GM04503 (cell line): ENCODE results near the gene MBNL2.

ENCODE experiments used
- DNase-seq: peaks from one replicate; pipeline ENCODE4 v3.0.0-alpha.2; 2012; ENCODE audit warnings: low read depth

The MBNL2 gene

GRCh38 chr13:97422118-97423054 lies 200.3 kb downstream of the MBNL2 start:
- no peak for DNase-seq

- no peak for DNase-seq
Measured at GRCh38 chr13:97423300-97424045, 201.3 kb downstream of the MBNL2 start.

DNA sequence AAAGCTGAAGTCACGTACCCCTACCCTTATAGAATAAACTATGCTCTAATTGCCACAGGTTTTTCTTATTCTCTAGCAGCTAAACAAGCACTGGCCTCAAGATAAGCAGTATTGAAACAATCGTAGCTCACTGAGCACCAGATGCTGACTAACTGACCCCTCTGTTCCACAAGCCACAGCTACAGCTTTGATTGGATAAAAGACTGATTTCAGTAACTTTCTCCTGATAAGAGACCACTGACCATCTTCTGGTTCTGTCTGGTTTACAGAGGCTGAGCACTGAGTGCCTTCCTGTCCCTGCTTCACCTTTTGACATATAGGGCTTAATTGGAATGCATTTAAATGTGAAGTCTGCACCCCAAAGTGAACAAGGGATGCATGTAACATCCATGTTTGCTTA lies 203.5 kb downstream of the MBNL2 start:
- DNase-seq: no peak

DNA sequence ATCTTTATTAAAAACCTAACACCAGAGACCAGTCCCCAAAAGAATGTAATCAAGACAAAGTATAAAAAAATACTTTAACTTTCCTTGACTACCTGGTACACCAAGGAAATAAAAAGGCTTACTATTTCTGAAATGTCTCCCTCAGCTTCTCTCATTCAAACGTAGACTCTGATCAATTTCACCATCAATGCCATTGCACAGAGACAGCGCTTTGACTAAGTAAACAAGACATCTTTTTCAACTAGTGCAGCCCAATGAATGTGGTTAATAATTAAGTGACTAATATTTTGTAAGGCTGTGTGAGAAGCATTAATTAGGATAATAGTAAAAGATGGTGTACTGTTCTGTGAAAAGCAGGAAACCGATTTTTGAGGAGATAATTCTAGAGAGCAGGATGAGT lies 204.6 kb downstream of the MBNL2 start:
- DNase-seq: no peak

DNA sequence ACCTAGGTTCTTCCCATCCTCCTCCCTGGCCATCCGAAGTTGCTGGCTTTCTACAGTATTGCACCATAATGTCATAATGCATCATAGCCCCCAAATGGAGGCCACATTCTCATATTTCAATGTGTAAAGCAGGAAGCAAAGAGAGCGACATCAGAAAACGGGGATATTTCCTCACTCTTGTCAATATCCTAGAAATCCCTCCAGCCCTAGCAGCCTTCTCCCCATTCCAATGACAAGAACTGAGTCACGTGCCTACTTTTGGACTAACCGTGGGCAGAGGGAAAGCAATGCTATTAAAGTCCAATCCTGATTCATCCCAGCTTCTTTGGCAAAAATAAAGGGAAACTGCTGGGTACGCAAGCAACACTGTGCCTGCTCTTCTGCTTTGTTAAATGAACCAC lies 207.5 kb downstream of the MBNL2 start:
- peak; percentile 42 for DNase-seq

GRCh38 chr13:97430296-97430695 lies 208.2 kb downstream of the MBNL2 start:
- no peak for DNase-seq

DNA sequence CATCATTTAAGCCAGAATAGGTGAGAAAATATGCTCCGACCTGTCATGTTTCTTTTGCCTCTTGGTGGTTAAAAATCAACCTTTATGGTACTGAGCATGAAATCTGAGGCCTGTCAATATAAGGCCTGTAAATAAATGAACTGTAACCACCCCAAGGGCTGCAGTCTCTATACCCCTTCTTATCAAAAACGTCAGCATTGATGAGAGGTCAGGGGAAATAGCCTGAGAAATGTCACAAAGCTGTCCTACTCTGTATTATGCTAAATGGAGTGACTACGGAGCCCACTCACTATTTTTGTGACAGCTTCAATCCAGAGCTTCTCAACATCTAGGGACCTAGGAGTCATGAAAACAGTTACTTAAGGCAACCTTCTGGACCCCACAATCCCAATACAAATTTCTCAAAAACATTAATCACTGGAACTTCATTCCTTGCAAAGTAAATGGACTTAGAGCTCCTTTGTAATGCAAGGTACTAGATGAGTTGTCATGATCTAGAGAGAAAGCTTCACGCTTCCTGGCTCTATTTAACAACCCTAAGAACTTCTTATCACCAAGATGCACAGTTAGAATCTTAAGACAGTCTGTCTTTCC lies 209.1 kb downstream of the MBNL2 start:
- no peak for DNase-seq

DNA sequence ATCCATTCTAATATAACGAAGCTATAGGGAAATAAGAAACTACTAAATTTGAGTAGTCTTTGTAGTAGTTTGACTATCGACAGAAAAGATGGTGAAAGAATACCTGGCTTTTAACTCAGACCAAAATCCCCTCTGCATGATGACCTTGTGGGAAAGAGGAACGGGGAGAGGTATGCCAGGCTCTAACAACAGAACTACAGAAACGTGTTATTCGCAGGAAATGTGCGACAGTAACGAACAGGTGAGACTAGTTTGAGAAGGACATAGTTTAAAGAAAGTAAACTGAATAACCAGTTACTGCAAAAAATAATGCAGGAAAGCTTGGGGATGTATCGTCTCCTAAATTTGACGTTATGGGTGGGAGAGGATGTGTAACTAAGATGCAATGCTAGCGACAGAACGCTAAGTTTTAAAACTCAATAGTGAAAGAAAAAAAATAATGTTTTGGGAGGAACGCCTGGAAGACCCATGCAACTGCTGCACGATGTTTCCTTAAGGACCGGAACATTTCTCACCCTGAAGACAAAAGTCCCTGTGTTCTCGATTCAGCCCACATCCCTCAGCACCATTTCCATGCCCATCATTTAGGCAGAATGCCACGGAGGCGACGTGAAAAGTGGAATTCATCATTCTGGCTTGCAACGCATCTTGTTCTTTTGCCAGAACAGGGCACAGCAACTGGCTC lies 210.2 kb downstream of the MBNL2 start:
- DNase-seq: no peak

GRCh38 chr13:97432917-97433726 lies 211.0 kb downstream of the MBNL2 start:
- DNase-seq: peak; percentile 100

DNA sequence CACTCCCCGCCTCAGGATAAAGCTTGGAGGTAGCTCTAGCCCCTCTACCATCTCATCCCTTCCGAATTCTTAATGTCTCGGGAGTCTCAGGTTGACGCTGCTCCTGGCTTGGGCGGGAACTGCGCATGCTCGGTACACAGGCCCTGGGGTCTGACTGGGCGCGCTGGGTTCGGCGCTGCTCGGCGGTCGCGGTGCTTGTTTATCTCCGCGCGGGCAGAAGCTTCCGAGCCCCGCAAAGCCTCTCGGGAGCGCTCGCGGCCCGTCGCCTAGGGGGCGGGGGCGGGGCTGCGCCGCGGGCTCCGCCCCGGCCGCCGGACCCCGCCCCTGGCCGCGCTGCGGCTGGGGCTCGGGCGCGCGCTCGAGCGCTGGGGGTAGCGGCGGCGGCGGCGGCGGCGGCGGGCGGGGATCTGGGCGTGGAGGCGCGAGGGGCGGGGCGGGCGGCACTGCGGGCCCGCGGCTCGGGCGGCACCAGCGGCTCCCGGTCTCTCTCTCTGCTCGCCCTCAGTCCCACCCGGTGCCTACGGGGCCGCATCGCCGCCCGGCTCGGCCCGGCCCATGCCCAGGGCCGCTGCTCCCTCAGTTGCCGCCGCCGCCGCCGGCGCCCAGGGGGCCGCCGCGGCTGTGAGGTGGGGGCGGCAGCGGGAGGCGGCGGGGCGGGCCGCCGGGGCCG lies 211.7 kb downstream of the MBNL2 start, which contains the start of gene RAP2A:
TSS of gene RAP2A (plus strand) at position 443 of the 670 bp plus-strand sequence. CDS start 302 bp downstream, outside the sequence.
- peak; percentile 45 for DNase-seq

- no peak for DNase-seq
Measured at GRCh38 chr13:97434397-97435201, 212.5 kb downstream of the MBNL2 start.

DNA sequence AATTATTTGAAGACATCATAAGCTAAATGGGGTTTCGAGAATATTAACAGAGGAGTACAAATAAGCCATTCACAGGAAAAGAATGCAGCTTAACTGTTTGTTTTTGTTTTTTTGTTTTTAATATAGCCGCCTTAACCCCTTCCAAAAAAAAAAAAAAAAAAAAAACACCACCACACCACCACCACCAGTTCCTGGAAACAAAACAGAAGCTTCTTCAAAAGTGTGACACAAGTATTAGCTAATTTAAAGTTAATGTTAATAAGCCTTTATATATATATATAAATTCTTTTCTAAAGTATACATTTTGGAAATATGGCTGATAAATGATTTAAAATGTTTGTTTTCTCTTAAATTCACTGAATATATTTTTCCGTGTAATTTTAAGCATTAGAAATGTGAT lies 213.2 kb downstream of the MBNL2 start:
- no peak for DNase-seq

DNA sequence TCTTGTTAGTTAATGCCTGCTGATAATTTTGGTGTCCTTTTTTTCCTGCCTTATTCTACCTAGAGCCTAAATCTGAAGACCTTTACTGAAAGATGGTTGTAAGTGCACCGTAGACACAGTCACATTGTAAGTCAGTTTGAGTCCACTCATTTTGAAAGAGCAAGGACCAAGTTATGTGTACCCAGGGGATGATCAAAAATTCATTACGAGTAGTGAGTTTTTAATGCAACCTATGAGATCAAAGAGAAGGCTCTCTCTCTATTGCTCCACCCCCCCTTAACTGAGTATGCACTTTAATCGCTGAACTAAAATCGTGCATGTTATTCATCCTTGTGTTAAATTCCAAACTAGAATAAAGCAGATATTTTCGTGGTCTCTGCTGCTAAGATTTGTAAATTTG lies 213.7 kb downstream of the MBNL2 start:
- no peak for DNase-seq

DNA sequence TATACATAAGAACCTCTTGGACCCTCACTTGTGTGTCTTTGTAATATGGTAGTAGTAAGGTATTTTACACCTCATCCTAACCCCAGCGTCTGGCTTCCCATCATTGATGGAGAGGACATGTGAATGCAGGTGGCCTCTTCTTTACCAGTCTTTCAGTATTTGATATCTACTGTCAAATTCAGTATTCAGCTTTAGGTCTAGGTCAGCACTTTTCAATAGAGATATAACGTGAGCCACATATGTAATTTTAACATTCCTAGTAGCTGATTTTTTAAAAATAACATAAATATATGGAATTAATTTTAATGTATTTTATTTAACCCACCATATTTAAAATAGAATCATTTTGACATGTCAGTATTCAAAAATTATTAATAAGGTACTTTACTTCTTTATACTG lies 214.7 kb downstream of the MBNL2 start:
- no peak for DNase-seq

- no peak for DNase-seq
Measured at GRCh38 chr13:97437729-97438128, 215.6 kb downstream of the MBNL2 start.

DNA sequence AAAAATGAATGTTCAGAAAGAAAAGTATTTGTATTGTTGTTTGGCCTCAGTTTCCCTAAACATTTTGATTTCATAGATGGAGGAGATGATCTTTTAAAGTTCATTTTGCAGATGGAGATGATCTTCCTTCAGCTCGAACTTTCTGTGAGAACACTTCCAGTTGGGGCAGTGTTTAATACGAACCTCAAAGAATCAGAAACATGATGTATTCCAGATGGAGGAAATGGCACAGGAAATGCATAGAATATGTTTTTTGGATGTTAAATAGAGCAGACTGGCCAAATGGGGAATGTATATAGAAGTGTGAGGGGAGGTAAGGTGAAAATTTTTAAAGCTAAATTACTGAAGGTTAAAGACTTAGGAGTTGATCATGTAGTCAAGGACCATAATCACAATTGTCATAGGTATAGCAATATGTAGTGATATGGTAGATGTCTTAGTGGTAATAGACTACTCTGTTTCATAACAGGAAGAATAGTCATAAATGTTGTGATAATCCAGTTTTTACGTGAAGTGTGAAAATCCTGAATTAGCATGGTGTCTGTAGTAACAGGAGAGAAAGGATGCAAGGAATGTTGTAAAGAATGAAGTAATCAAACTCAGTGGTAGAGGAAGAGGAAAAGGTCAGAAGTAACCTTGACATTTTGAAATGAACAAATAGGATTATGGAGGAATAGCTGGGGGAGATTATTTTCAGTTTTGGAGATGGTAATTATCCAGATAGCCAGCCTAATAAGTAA lies 216.9 kb downstream of the MBNL2 start:
- no peak for DNase-seq

DNA sequence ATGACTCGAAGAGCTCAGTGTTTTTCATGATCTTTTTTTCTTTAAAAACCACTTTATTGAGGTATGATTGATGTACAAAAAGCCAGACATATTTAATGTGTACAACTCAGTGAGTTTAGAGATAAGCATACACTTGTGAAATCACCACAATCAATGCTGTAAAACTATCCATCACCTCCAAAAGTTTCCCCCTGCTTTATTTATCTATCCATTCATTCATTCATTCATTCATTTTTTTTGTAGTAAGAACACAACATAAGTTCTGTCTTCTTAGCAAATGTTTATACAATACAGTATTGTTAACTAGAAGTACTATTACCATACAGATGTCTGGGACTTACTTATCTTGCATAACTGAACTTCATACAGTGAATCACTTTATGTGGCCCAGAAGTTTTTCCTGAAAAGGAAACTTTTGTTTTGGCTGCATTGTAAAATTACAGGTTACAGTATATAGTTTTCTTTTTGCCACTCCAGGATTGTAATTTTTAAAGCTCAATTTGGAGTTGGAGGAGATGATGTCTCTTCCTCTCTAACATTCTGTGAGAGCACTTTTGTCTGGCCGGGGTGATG lies 218.6 kb downstream of the MBNL2 start:
- DNase-seq: no peak

DNA sequence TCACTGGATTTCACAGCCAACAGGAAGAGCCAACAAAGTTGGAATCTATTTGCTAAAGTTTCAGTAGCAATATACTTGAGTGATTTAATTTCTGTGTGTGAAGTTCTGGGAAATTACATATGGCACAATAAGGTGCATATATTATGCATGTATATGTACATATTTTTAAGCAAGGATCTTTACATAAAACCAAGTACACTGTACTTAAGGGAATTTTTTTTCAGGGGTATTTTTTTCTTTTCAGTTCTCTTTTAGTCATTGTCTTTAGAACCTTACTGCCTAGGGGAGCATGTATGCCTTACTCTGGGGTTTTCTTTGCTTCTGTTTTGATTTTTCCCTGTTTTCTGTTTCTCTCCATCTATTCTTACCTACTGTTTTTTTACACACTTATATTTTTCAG lies 219.2 kb downstream of the MBNL2 start:
- no peak for DNase-seq
